Measurements from ENCODE around the gene COL8A1.

- TF ChIP-seq ARNTL (CRISPR knock-in tag; IDR thresholded peaks at IDR 0.05; ENCODE audit: borderline replicate concordance, low read depth) = no peak
- TF ChIP-seq POU6F1 (CRISPR knock-in tag; IDR thresholded peaks at IDR 0.05; ENCODE audit: borderline replicate concordance, low read depth) = no peak
Measured at GRCh38 chr3:99686955-99687612, 48.7 kb downstream of the COL8A1 start.

Data from SK-N-SH treated with all-trans-retinoic acid at 6 μM for 48 hours (cell line).